ENCODE results near the gene FFAR4. TPM values are rescaled to one million over a fixed set of nuclear protein-coding genes. Genes with fewer than 3 reads are reported as not detected.

The FFAR4 gene
- total and polyA plus RNA-seq, 2 experiments from 2014 or later, result 0.06 TPM; not detected in 1

Other genes with a start within 250 kb of the FFAR4 start
- gene MYOF, start 84.3 kb upstream of the FFAR4 start, total RNA-seq (2014; rRNA removed; shearing (Covaris generic)), result 0.54 and 1.4 TPM in 2 replicates
- gene MYOF, start 84.3 kb upstream of the FFAR4 start, polyA plus RNA-seq (2016; fragmentation: Nextera tagmentation; extraction: Ambion mirVana), result 0.45 and 0.82 TPM in 2 replicates
- gene CEP55, start 70.1 kb upstream of the FFAR4 start, total RNA-seq (2014; rRNA removed; shearing (Covaris generic)), result 15.0 and 22.4 TPM in 2 replicates
- gene CEP55, start 70.1 kb upstream of the FFAR4 start, polyA plus RNA-seq (2016; fragmentation: Nextera tagmentation; extraction: Ambion mirVana), result 12.4 and 13.2 TPM in 2 replicates
- 0.23 and 1.0 TPM in 2 replicates for gene RBP4, start 34.6 kb downstream of the FFAR4 start, total RNA-seq (2014; rRNA removed; shearing (Covaris generic))
- 0.47 and 0.79 TPM in 2 replicates for gene RBP4, start 34.6 kb downstream of the FFAR4 start, polyA plus RNA-seq (2016; fragmentation: Nextera tagmentation; extraction: Ambion mirVana)
- gene PDE6C, start 45.9 kb downstream of the FFAR4 start, total RNA-seq (2014; rRNA removed; shearing (Covaris generic)), result not detected in 2 replicates
- gene PDE6C, start 45.9 kb downstream of the FFAR4 start, polyA plus RNA-seq (2016; fragmentation: Nextera tagmentation; extraction: Ambion mirVana), result 0.06 and 0.17 TPM in 2 replicates
- 12.1 and 51.5 TPM in 2 replicates for gene FRA10AC1, start 135.9 kb downstream of the FFAR4 start, total RNA-seq (2014; rRNA removed; shearing (Covaris generic))
- 34.3 and 35.4 TPM in 2 replicates for gene FRA10AC1, start 135.9 kb downstream of the FFAR4 start, polyA plus RNA-seq (2016; fragmentation: Nextera tagmentation; extraction: Ambion mirVana)
- 0.28 TPM in 1 of 2 replicates, not detected in the other for gene LGI1, start 191.3 kb downstream of the FFAR4 start, total RNA-seq (2014; rRNA removed; shearing (Covaris generic))
- 0.28 and 0.31 TPM in 2 replicates for gene LGI1, start 191.3 kb downstream of the FFAR4 start, polyA plus RNA-seq (2016; fragmentation: Nextera tagmentation; extraction: Ambion mirVana)